GM19467 (cell line): ENCODE data around the gene MAPK8.
"Not testable (repeated sequence)": the region's sequence is repeated elsewhere in the genome, so short reads cannot be mapped to it uniquely, and the experiment has no call there.

Source experiments
- ATAC-seq: cut with Tn5 transposase; IDR thresholded peaks from one replicate; pipeline ENCODE4 v1.9.1; 2021; ENCODE audit warnings: mild to moderate bottlenecking, moderate library complexity; ENCODE audit not compliant: unreplicated experiment

The MAPK8 gene

DNA sequence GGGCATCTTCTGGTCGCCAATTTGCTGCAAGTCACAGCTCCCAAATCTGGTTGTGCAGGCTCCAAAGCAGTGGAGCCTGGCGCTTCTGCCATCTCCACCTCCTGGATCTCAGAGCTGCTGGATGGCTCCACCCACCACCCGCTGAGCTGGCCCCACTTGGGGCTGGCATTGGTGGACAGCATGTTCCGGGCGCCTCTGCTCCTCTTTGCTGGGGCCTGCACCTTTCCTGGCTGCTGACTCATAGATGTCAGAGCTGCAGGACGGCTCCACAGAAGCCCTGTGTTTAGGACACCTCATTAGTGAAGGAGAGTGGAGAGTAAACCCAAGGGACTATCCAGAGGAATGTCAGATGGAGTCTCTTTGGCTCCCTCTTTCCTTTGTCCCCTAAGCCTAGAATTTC is 27.4 kb downstream of the MAPK8 start:
- ATAC-seq = no peak

DNA sequence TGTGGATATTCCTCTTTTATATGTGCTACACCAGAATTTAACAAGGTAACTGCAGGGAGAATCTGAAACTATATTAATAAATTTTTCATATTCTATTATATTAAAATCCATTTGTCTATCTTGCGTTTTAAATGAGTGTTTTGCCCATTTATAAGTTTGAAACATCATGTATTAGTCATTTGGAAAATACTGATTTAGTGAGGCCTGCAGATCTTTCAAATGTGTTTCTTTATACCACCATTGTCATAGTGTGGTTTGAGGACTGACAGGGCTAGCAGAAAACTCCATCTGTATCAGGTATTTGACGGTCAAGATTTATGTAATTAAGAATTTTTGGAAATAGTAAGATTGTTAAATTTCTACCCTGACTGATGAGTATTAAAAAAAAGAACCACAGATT is 29.3 kb downstream of the MAPK8 start:
- ATAC-seq = no peak

DNA sequence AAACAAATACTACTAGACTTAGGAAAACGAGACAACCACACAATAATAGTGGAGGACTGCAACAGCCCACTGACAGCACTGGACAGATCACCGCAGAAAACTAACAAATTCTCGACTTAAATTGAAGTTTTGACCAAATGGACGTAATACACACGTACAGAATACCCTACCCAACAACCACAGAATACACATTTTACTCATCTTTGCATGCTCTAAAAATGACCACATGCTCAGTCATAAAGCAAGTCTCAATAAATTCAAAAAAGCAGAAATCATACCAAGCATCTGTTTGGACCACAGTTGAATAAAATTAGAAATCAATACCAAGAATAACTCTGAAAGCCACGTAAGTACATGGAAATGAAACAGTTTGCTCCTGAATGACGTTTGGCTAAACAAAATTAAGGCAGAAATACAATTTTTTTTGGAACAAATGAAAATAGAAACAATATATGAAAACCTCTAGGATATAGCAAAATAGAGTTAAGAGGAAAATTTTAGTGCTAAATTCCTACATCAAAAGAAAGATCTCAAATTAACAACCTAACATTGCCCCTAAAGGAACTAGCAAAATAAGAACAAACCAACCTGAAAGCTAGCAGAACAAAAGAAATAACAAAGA is 30.6 kb downstream of the MAPK8 start:
- no peak for ATAC-seq

DNA sequence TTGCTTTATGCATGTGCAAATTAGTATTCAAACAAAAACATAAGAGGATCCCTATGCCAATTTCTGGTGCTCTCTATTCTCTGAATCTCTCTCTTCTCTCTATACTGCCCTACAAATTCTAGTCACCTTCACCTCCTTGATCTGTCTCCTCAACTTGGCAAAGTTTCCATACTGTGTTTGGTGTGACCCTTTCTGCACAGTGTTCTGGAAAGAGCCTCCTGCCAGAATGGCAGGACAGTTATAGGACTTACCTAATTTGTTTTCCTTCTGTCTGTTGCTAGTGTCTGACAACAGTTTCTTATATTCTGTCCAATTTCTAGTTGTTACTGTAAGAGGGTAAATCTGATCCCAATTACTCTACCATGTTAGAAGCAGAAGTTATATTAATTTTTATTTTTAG is 34.3 kb downstream of the MAPK8 start:
- ATAC-seq = no peak

DNA sequence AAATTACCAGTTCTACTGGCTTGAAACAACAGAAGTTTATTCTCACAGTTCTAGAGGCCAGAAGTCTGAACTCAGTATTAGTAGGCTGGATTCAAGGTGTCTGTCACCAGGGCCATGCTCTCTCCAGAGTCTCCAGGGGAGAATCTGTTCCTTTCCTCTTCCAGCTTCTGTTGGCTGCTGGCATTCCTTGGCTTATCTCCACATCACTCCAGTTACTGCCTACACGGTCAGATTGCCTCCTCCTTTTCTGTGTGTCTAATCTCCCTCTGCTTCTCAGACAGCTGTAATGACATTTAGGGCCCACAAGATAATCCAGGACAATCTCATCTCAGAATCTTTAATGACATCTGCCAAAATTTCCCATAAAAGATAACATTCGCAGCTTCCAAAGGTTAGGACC is 36.6 kb downstream of the MAPK8 start:
- ATAC-seq = no peak

DNA sequence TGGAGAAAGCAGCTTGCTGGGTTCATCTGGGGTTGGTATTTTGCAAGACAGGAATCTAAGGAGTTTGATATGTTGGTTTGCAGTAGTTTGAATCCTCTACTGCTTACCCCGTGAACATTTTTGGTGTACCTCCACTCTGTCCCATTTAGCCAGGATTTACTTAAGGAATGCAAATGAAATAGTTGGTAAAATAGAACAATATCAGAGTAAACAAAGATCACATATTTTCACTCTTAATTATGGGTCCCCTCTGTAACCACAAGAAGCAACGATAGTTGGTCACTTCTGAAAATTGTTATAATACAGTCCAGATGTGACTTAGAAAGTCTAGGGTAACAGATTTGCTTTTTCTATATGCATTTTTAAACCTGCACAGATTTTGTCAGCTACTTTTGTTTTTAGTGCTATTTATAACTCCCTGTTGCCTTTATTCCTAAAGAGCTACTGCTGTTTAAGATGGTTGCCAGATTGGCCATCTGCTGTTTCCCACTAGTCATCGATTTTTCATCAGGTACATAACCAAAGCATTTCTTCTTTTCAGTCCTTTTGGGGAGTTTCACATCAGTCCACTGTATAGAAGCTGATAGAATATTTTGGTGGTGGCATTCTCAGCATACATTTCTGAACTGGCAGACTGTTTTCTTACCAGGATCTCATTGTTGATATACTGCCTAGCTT is 37.6 kb downstream of the MAPK8 start:
- ATAC-seq = no peak

DNA sequence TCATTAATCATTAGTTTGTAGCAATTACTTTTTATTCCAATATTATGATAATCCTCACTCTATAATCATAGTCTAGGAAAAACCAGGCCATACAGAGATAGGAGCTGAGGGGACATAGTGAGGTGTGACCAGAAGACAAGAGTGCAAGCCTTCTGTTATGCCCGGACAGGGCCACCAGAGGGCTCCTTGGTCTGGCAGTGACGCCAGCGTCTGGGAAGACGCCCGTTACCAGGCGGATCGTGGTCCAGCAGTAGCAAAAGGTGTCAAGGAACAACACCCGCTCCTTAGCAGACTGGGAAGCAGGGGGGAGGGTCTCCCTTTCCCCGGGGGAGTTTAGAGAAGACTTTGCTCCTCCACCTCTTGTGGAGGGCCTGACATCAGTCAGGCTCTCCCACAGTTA is 39.8 kb downstream of the MAPK8 start:
- ATAC-seq = not testable (repeated sequence)

DNA sequence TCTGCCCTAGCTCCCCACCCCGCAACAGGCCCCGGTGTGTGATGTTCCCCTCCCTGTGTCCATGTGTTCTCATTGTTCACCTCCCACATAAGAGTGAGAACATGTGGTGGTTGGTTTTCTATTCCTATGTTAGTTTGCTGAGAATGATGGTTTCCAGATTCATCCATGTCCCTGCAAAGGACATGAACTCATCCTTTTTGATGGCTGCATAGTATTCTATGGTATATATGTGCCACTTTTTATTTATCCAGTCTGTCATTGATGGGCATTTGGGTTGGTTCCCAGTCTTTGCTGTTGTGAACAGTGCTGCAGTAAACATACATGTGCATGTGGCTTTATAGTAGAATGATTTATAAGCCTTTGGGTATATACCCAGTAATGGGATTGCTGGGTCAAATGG is 41.1 kb downstream of the MAPK8 start:
- ATAC-seq = not testable (repeated sequence)

DNA sequence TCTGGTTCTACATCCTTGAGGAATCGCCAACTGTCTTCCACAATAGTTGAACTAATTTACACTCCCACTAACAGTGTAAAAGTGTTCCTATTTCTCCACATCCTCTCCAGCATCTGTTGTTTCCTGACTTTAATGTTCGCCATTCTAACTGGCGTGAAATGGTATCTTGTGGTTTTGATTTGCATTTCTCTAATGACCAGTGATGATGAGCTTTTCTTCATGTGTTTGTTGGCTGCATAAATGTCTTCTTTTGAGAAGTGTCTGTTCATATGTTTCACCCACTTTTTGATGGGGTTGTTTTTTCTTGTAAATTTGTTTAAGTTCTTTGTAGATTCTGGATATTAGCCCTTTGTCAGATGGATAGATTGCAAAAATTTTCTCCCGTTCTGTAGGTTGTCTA is 41.5 kb downstream of the MAPK8 start:
- ATAC-seq = not testable (repeated sequence)

DNA sequence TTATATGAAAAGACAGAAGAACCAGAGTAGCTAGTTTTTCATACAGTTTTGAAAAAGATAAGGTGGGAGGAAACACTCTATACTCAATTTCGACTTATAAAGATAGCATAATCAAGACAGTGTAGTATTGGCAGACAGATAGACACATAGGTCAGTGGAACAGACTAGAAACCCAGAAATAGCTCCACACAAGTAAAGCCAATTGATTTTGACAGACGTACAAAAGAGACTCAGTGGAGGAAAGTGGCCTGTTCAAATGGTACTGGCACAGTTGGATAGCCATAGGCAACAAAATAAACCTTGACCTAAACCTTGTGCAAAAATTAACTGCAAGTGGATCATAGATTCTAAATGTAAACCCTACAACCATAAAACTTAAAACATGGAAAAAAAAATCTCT is 46.8 kb downstream of the MAPK8 start:
- no peak for ATAC-seq

DNA sequence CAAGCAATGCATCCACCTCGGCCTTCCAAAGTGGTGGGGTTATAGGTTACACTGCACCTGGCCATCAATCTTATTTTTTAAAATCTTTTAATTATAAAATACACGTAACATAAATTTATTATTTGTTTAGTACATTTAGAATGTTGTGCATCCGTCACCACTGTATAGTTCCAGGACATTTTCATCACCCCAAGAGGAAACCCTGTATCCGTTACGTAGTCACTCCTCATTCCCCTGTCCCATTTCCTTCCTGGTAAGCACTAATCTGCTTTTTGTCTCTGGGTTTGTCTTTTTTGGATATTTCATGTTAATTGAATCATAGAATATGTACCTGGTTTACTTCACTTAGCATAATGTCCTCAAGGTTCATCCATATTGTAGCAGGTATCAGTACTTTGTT is 51.2 kb downstream of the MAPK8 start:
- ATAC-seq = no peak

DNA sequence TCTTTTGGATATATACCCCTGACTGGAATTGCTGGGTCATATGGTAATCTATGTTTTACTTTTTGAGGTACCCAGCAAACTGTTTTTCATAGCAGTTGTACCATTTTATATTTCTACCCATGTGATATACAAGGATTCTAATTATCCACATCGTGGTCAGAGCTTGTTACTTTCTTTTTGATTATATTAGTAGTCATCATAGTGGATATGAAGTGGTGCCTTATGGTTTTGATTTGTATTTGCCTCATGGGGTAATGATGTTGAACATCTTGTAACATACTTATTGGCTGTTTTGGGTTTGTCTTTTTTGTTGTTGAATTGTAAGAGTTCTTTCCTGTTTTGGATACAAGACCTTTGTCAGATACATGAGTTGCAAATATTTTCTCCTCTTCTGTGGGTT is 51.7 kb downstream of the MAPK8 start:
- ATAC-seq = no peak

DNA sequence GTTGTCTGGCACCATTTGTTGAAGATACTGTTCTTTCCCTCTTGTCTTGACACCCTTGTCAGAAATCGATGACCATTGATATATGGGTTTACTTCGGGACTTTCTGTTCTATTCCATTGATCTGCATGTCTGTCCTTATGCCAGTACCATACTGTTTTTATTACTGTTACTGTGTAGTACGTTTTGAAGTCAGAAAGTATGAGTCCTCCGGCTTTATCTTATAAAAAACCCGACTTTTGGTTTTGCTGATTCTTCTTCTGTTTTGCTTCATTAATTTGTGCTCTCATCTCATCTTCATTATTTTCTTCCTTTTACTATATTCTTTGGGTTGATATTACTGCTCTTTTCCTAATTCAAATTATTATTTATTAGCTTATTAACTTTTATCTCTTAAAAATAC is 52.4 kb downstream of the MAPK8 start:
- ATAC-seq = no peak

DNA sequence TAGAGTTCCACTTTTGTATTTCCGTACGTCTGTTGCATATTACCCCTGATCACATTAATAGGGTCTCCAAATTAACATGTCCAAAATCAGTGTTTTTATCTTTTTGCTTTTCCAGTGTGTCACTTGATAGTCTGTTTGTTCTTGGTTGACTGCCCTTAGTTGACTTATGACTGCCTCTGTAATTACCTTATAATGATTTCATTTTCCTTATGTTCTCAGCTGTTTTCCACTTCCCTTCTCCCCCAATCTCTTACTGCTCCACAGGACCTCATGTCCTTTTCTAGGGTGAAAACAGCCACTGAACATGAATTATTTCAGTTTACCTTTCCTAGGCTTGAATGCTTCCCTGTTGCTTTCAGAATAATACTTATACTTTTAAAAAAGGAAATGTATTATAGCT is 54.7 kb downstream of the MAPK8 start:
- ATAC-seq = no peak

DNA sequence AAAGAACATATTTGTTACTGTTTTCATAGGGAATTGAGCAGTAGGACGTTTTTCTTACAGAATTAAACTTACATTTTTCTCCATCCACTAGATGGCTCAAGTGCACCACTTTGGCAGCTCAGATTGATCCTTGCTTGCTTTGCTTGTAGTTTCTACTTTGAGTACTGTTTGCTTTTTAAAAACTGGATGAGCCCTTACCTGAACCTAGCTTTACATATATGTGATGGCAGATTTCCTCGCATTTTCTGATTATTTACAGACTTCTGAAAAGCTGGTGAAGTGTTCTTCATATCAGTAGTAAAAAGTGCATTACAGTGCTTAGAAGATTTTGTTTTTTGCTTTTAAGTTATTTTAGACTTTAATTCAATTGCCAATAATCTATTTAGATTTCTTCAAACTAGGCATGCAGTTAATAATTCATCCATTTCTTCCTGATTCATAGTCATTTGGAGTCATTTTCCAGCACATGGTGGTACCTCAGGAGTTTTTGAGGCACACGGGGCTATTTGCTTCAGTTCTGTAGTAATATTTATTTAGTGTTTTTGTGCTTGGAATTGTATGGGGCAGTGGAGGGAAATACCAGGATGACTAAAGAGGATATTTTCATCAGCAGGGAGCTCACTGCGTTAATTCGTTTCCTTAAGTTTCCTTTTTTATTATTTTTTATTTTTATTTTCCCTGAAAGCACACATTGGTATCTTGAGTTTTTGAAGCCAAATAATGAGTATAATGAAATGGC is 57.3 kb downstream of the MAPK8 start:
- ATAC-seq = no peak

DNA sequence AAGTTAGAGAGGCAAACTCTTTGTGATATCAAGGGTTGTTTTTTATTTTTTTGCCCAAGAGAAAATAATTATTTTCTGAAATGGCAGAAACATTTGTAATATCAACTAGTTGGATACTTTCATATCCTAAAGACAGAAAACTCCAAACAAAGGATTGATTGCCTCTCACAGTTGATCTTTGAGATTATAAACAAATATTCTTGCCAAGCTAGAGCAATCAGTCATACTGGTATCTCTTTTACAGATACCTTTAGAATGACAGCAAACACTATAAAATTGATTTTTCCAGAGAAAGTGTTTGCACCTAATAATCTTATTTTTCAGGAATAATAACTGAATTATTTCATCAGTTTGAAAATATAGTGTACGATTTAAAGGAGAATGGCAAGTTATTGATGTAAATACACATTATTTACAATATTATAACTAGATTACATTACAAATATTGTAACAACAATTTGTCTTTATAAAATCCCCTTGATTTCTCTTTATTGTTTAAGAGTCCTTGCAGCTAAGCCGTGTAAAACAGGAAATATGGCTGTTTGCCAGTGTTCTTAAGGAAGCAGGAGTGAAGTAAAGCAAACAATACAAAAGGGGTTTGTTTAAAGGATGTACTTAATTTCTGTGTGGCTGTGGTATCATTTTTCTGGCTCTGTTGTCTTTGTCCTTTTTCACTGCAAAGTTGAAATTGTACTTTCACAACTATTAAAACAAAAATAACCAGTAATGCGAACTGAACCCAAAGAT is 58.4 kb downstream of the MAPK8 start:
- no peak for ATAC-seq

DNA sequence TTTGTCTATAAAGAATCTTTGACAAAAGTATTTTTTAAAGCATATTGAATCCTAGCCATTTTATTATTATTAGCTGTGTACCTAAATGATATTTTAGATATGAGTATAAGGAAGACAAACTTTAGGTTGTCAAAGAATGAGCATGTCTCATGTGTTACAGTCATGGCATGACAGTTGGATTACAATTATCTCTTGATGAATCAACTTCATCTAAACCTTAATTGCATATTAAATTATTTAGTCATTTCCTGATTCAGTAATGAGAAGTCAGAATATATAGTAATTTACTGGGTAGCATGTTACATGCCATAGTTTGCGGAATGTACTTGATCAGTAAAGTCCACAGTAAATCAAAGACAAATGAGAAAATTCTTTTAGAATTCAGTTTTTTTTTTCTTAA is 59.2 kb downstream of the MAPK8 start:
- ATAC-seq = no peak

DNA sequence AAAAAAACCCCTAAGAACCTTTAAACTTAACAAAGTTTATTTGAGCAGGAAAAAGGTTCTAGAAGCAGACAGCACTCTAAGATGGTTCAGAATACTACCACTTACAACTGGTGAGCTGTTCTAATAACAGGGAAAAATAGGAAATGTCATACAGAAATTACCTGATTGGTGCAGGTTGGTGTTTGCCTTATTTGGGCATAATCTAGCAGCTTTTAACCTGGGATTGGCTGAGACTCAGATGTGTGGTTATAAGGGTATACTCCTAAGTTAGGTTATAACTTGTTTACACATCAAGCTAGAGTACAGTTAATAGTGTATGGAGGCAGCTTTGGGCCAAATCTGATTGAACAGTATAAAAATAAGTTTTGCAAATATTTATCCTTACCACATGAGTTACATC is 59.8 kb downstream of the MAPK8 start:
- no peak for ATAC-seq

DNA sequence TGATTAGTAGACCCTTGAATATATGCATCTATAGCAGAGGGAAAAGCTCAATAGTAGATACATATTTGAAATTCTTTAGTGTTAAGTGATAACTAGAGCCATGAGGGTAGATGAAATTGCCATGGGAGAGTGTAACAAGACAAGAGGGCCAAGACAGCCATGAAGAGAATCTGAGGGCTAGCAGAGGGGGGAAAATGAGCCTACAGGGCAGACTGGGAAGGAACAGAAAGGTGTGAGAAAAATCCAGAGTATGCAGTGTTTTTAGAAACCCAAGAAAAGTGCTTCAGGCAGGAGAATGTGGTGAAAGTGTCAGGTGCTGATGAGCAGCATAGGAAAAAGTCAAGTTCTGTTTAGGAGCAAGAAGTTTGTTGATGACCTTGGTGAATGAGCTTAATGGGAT is 63.0 kb downstream of the MAPK8 start:
- ATAC-seq = no peak

DNA sequence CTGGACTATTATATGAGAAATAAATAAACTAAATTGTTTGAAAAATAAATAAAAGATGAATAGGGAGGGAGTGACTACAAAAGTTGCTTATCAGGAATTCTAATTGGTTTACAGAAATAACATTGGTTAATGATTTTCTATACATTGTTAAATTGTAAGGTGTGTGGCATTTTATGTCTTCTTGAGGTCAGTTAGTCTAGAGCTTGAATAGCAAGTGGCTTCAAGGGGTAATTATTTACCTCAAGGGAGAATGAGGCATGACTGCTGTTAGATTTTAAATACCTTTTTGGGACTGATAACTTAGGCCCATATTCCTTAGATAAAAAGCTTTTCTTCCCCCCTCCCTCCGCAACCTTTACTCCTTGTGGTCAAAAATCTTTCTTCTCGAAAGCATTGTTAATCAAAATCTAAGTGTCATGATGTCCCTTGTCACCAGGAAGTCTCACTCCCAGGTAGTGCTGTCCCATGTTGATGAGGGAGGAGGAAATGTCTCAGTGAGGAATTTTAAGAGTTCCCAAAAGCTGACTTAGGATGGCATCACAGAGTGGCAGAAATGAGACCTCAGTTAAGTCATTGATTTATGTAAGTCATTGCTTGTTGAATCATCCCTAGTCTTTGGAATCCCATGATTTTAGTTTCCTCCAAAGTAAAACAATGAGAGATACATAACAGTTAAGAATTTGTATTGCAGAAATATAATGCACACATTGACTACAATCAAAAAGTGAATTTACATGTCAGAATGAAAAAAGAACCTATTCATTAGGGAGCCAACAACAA is 71.5 kb downstream of the MAPK8 start:
- no peak for ATAC-seq

DNA sequence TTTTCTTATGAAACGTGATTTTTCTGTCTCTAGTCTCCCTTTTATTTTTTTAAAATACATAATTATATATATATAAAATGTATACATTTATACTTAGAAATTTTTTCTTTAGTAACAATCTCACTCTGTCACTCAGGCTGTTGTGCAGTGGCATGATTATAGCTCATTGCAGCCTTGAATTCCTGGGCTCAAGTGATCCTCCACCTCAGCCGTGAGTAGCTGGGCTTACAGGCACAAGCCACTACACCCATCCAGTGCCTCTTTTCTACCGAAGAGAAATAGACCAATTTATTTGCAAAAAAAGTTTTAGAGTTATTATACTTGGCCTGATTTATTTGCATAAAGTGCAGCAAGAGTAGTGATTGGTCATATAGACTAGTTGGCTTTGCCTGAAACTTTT is 72.2 kb downstream of the MAPK8 start:
- ATAC-seq = no peak
